ENCODE measurements around the gene SLCO4C1. TPM values are rescaled to one million over a fixed set of nuclear protein-coding genes. Genes with fewer than 3 reads are reported as not detected.
"Not testable (repeated sequence)": the region's sequence is repeated elsewhere in the genome, so short reads cannot be mapped to it uniquely, and the experiment has no call there.

Gene SLCO4C1, protein sequence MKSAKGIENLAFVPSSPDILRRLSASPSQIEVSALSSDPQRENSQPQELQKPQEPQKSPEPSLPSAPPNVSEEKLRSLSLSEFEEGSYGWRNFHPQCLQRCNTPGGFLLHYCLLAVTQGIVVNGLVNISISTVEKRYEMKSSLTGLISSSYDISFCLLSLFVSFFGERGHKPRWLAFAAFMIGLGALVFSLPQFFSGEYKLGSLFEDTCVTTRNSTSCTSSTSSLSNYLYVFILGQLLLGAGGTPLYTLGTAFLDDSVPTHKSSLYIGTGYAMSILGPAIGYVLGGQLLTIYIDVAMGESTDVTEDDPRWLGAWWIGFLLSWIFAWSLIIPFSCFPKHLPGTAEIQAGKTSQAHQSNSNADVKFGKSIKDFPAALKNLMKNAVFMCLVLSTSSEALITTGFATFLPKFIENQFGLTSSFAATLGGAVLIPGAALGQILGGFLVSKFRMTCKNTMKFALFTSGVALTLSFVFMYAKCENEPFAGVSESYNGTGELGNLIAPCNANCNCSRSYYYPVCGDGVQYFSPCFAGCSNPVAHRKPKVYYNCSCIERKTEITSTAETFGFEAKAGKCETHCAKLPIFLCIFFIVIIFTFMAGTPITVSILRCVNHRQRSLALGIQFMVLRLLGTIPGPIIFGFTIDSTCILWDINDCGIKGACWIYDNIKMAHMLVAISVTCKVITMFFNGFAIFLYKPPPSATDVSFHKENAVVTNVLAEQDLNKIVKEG
- under 1 TPM in 9 of 10 donors, not detected in 1; 0.07 to 0.49 (median 0.11) TPM for total RNA-seq
- polyA plus RNA-seq, result under 1 TPM in 1 of 2 donors, not detected in 1; 0.01 TPM
- long read RNA-seq, donor 1, result 0 reads
- long read RNA-seq, donor 2, result 0 reads
- long read RNA-seq, donor 3, result 0 reads

DNA sequence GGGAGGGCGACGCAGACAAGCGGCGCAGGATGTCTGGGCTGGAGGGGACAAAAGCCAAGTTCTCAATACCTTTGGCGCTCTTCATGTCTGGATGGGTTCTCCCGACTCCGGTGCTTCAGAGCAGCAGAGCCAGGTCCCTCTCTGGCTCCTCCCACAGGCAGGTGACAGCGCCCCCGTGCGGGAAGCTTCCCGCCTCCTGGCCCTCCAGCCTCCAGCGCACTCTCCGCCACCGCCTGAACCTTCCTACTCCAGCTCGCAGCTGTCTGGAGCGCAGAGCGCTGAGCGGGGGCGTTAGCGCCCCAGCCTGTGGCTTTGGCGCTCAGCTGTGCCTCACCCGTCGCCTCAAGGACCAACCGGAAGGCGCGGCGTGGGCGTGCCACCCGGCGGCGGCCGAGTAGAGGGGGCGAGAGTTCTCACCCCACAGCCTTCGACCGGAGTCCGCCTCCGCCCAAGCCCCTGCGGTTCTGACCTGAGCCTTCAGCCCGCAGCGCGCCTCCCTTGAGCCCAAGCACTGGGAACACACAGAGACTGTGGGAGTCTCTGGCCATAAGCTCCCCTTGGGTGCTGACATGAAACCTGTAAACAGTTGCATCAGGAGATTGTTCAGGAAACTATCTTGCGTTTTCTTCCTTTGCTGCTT, at the start of gene SLCO4C1:
SLCO4C1 (minus strand) TSS at position 107 of the 640 bp plus-strand sequence; CDS start at position 85, 22 bp downstream.
- no peaks in the 10 kb centered on the region for H3K9me3 ChIP-seq
- H3K27ac ChIP-seq, result peak within 1 kb of the TSS in 3 of 10 donors; percentile 6 to 77 (median 26)
- H3K4me3 ChIP-seq, result peak within 1 kb of the TSS; percentile 10 to 61 (median 47)
- DNase-seq (peak; percentile 46 to 70), ATAC-seq (peak; percentile 74 to 96 (median 88))
- WGBS, 2 donors, result 1% methylated on average over 42 of the region's 42 CpGs
- TF ChIP-seq, protein P1, sequence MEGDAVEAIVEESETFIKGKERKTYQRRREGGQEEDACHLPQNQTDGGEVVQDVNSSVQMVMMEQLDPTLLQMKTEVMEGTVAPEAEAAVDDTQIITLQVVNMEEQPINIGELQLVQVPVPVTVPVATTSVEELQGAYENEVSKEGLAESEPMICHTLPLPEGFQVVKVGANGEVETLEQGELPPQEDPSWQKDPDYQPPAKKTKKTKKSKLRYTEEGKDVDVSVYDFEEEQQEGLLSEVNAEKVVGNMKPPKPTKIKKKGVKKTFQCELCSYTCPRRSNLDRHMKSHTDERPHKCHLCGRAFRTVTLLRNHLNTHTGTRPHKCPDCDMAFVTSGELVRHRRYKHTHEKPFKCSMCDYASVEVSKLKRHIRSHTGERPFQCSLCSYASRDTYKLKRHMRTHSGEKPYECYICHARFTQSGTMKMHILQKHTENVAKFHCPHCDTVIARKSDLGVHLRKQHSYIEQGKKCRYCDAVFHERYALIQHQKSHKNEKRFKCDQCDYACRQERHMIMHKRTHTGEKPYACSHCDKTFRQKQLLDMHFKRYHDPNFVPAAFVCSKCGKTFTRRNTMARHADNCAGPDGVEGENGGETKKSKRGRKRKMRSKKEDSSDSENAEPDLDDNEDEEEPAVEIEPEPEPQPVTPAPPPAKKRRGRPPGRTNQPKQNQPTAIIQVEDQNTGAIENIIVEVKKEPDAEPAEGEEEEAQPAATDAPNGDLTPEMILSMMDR (IDR thresholded peaks at IDR 0.05), result peak in 7 of 9 donors; percentile 7 to 64 (median 46)
- H3K27me3 ChIP-seq, result peaks cover 0 to 23% (median 12%) of the 10 kb centered on the region in 7 donors
- no peaks in the 10 kb centered on the region for H3K36me3 ChIP-seq
- H3K4me1 ChIP-seq, result peaks cover 0 to 23% (median 10%) of the 10 kb centered on the region in 9 donors
- intact Hi-C loops (cut with DNase I), result no loop called here

DNA sequence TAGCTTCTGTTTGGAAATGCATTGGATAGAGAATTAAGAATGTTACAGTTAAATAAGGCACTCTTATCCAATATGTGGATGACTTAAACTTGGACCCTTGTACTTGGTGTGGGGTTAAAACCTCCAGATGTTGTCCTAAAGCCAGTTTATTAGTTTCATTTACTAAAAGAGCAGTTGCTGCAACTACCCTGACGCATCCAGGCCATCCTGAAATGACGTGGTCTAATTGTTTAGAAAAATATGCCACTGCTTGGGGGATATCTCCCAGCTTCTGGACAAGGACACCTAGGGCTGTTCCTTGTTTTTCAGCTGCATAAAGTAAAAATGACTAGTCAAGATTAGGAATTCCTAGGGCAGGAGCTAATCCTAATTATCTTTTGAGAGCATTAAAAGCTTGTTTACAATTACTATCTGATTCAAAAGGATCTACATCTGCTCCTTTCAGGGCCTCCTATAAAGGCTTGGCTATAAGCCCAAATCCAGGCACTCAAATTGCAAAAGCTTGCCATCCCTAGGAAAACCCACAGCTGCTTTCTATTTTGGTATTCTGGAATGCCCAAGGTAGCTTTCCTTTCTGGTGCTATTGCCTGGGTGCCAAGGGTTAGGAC, 45.7 kb upstream of the SLCO4C1 start:
- TF ChIP-seq, protein P1 (IDR thresholded peaks at IDR 0.05), result no peak
- WGBS, 2 donors, result 60 to 71% methylated on average over 2 of the region's 2 CpGs
- Histone ChIP-seq H3K27ac (no peak overlapping the region), H3K4me1 (no peaks in the 10 kb centered on the region), H3K36me3 (no peaks in the 10 kb centered on the region), H3K9me3 (peaks cover 0 to 8% (median 0%) of the 10 kb centered on the region in 11 donors), H3K4me3 (no peak overlapping the region), H3K27me3 (no peaks in the 10 kb centered on the region)
- ATAC-seq, result no peak
- no peak for DNase-seq
- intact Hi-C loops (cut with DNase I), result no loop called here

DNA sequence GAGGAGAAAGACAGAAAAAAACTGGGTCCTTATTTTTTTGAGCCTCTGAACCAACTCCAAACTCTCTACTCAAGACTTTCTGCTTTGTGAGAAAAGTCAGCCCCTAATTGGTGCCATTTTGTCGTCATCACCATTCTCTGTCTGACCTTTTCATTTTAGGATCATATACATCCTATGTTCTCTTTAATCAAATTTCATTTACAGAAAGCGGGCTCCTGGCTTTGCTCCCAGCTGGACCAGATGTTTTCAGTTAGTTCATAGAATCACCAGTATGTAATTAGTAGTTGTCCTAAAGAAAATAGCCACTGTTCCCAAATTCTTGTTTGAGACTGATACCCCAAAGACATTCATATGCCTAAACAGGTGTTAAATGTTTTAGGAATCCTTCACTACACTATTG, 28.6 kb upstream of the SLCO4C1 start:
- ATAC-seq (no peak), DNase-seq (no peak)
- intact Hi-C loops (cut with DNase I), result no loop called here
- TF ChIP-seq, protein P1 (IDR thresholded peaks at IDR 0.05), result no peak
- Histone ChIP-seq H3K4me3 (no peak overlapping the region), H3K9me3 (no peaks in the 10 kb centered on the region), H3K36me3 (no peaks in the 10 kb centered on the region), H3K27me3 (no peaks in the 10 kb centered on the region), H3K4me1 (no peaks in the 10 kb centered on the region), H3K27ac (no peak overlapping the region)
- 62% methylated on average over 2 of the region's 2 CpGs for WGBS, 2 donors

DNA sequence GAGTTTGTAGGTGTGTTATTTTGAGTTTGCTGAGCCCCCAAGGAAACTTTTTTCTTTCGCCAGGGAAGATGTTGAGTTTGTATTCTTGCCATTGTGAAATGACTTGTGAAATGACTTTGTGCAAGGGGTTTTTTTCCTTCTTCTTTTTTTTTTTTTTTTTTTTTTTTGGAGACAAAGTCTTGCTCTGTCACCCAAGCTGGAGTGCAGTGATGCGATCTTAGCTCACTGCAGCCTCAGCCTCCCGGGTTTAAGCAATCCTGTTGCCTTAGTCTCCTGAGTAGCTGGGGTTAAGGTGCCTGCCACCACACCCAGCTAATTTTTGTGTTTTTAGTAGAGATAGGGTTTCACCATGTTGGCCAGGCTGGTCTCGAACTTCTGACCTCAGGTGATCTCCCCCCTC, 22.7 kb upstream of the SLCO4C1 start:
- H3K27ac ChIP-seq; intact Hi-C loops (cut with DNase I); H3K27me3 ChIP-seq; H3K9me3 ChIP-seq; H3K4me3 ChIP-seq; ATAC-seq; H3K4me1 ChIP-seq; H3K36me3 ChIP-seq; DNase-seq: not testable (repeated sequence)
- 78 to 85% methylated on average over 4 of the region's 4 CpGs for WGBS, 2 donors
